Fibroblast of pulmonary artery (primary cell): Measurements from ENCODE around the gene FFAR1.

ENCODE experiments used
- DNase-seq: peaks from one replicate; pipeline ENCODE4 v3.0.0-alpha.2; 2010; ENCODE audit warnings: low read depth
- H3K4me3 ChIP-seq: replicated peaks from 2 replicates; pipeline ENCODE4 v1.5.1; 2011; ENCODE audit warnings: low read depth, mild to moderate bottlenecking, control low read depth, low read length, moderate library complexity
- CTCF ChIP-seq: IDR thresholded peaks from 2 replicates; pipeline ENCODE4 v1.5.1; 2011; ENCODE audit warnings: mild to moderate bottlenecking, control low read depth, low read length, inconsistent platforms; ENCODE audit errors: missing control alignments

The FFAR1 gene

DNA sequence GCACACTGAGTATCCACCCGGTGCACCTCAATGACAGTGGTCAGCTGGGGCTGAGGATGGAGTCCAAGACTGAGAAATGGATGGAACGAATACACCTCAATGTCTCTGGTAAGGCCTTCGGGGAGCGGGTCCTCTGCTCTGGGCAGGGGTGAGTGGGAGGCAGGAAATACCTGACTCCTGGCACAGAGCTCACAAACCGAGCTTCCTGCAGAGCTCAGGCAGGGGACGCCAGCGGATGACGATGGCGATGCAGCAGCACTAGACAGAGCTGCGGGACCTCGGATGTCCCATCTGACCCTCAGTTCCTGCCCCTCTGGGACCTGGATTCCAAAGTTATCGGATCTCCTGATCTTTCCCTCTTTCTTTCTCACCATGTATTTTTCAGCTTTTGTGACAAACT is 14.9 kb upstream of the FFAR1 start:
- H3K4me3 ChIP-seq = no peak overlapping the region
- no peak for DNase-seq
- TF ChIP-seq CTCF = no peak

DNA sequence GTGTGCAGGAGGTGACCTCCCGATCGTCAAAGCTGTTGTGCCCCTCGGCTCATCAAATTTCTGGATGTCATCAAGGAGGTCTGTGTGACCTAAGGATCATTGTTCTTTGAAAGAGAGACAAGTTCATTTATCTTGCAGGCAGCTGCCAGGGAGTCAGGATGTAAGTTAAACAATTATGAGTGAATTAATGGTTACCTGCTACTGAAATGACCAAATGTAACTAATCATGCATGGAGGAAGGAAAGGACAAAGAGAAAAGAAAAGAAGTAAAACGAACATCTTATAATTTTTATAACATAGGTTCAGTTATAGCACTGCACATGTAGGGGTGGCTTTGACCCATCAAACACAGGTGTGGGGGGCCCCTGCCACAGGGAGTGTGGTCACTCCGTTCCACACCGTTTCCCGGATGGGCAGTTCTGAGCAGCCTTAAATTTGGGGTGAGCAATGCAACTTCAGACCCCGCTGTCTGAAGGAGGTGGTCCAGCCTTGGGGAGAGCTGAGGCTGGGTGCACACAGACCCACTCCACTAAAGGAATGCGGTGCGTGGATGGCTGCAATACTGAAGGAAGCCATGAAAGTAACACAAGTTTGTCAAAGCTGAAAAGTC is 13.5 kb upstream of the FFAR1 start:
- no peak for DNase-seq
- no peak for TF ChIP-seq CTCF

DNA sequence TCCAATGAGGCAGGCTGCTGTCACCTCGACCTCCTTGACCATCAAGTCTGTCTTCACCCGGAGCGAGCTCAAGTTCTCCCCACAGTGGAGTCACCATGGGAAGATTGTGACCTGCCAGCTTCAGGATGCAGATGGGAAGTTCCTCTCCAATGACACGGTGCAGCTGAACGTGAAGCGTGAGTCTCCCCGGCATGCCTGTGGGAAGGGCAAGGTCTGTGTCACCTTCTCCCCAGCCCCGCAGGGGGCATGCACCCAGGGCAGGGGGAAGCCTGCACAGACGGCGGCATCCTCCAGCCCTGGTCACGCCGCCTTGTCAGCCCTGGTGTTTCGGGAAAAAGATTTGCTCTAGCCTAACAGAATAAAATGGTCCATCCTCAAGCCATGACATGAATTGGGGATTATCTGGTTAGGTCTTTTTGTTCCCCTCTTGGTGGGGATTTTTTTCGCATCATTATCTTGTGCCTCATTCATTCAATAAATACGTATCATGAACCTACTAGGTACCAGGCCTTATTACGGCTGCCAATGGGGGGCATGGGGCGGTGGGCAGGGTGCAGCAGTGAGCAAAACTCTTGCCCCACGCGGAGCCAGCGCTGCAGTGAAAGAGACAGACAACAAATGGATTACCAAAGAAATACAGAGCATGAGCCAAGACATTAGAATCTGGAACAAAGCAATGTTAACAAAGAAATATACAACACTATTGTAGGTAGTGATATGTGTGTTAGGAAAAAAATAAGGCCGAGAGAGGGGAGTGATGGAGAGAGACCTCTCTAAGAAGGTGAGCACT is 11.3 kb upstream of the FFAR1 start:
- no peak for TF ChIP-seq CTCF
- DNase-seq = no peak

More for the DNA sequence above, 13.5 kb upstream of the FFAR1 start:
- H3K4me3 ChIP-seq = no peak overlapping the region

DNA sequence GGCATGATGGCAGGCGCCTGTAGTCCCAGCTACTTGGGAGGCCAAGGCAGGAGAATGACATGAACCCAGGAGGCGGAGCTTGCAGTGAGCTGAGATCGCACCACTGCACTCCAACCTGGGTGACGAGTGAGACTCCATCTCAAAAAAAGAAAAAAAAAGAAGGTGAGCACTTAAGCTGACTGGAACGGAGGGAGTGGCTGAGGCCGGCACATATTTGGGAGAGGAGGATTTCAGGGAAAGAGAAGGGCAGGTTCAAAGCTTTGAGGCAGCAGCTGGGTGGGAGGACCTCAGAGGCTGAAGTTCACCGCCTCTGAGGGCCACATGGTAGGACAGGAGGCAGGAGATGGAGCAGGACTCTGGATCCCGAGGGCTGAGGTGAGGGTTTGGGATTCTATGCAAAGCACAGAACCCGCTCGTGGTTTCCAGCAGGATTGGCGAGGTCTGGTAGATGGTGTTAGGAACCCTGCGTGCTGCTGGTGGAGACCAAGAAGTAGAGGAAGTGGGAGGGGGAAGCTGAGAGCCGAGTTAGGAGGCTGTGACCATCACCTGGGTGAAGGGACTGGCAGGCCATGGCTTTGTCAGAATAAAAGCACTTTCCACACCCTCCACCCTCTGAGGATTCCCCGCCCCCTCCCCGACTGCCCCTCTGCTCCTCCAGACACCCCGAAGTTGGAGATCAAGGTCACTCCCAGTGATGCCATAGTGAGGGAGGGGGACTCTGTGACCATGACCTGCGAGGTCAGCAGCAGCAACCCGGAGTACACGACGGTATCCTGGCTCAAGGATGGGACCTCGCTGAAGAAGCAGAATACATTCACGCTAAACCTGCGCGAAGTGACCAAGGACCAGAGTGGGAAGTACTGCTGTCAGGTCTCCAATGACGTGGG is 10.4 kb upstream of the FFAR1 start:
- DNase-seq = no peak
- no peak overlapping the region for H3K4me3 ChIP-seq
- TF ChIP-seq CTCF = no peak

More for the DNA sequence above, 11.3 kb upstream of the FFAR1 start:
- no peak overlapping the region for H3K4me3 ChIP-seq

DNA sequence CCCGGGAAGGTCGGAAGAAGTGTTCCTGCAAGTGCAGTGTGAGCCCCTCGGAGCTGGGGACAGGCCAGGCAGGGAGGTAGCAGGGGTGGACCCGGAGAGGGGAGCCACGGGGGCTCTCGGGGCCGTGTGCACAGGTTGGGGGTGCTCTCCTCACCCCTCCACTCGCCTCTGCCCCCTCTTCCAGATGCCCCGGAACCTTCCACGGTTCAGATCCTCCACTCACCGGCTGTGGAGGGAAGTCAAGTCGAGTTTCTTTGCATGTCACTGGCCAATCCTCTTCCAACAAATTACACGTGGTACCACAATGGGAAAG is 9.8 kb upstream of the FFAR1 start:
- no peak overlapping the region for H3K4me3 ChIP-seq
- TF ChIP-seq CTCF = no peak
- DNase-seq = no peak

DNA sequence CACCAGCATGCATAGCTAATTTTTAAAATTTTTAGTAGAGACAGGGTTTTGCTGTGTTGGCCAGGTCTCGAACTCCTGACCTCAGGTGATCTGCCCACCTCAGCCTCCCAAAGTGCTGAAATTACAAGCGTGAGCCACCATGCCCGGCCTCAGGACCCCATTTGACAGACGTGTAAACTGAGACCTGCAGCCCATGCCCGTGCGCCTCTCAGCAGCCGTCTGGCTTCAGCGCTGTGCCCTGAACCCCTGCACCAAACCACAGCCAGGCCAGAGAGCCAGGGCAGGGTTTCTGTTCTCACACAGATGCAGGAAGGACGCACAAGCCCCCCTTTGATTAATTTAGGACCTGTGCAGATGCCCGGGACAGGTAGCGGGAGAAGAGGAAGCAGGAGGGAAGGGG is 7.3 kb upstream of the FFAR1 start:
- no peak for TF ChIP-seq CTCF
- no peak for DNase-seq
- no peak overlapping the region for H3K4me3 ChIP-seq
